Muscle of leg (tissue), 11 donors: ENCODE data around the gene MLST8. TPM values are rescaled to one million over a fixed set of nuclear protein-coding genes. Genes with fewer than 3 reads are reported as not detected.
A peak's percentile ranks its signal among the peaks of the same experiment; 100 is the strongest.

ENCODE experiments used
- DNase-seq: peaks from one replicate; pipeline ENCODE4 v3.0.0; 2013
- H3K27ac ChIP-seq: one replicate; pipeline ENCODE4 v1.5.1; 2013; ENCODE audit warnings: mild to moderate bottlenecking, low read length, control low read depth
- H3K27me3 ChIP-seq: one replicate; pipeline ENCODE4 v1.6.1; 2013; ENCODE audit warnings: low read length; ENCODE audit not compliant: control insufficient read depth, insufficient read depth
- H3K36me3 ChIP-seq: one replicate; pipeline ENCODE4 v1.6.1; 2013; ENCODE audit warnings: low read length; ENCODE audit not compliant: control insufficient read depth, insufficient read depth
- H3K4me1 ChIP-seq: one replicate; pipeline ENCODE4 v1.6.1; 2013; ENCODE audit warnings: low read length; ENCODE audit not compliant: control insufficient read depth, insufficient read depth
- H3K4me3 ChIP-seq: one replicate; pipeline ENCODE4 v1.5.1; 2013; ENCODE audit warnings: low read length, control low read depth
- H3K9me3 ChIP-seq: replicated peaks from 2 replicates; pipeline ENCODE4 v1.6.1; 2013; ENCODE audit warnings: low read depth, low read length; ENCODE audit not compliant: control insufficient read depth
- WGBS: methylation state at CpG from one replicate; pipeline ENCODE4 v1.1.5; 2013; ENCODE audit warnings: missing lambda C conversion rate; ENCODE audit not compliant: insufficient coverage; 5-methylcytosine and 5-hydroxymethylcytosine counted together
- polyA plus RNA-seq, 8 donors: library from polyadenylated mRNA; unstranded; fragments of 120-200 nt; gene quantifications; one replicate each; pipeline versions ENCODE4 v1.2.1 to v1.2.3, GENCODE V29; 2013; ENCODE audit warnings: inconsistent platforms in 1 of 8, low replicate concordance in 1 of 8; ENCODE audit not compliant: insufficient read length in 8 of 8, insufficient read depth in 1 of 8
- total RNA-seq: library from RNA; stranded (reverse); fragments of 120-200 nt; gene quantifications from one replicate; pipeline ENCODE4 v1.2.4, GENCODE V29; 2013

Gene MLST8
- total and polyA plus RNA-seq, 9 donors = 13.7 to 38.2 (median 33.5) TPM

- H3K27me3 ChIP-seq = no peaks in the 10 kb centered on the region
- peaks cover 17% of the 10 kb centered on the region for H3K36me3 ChIP-seq
- H3K4me3 ChIP-seq = peak overlapping the region; percentile 47
- H3K27ac ChIP-seq = peak overlapping the region; percentile 69
- DNase-seq = no peak
- peaks cover 43% of the 10 kb centered on the region for H3K4me1 ChIP-seq
- WGBS = under 1% methylated on average over 98 of the region's 98 CpGs
- no peaks in the 10 kb centered on the region for H3K9me3 ChIP-seq
These were observed 8.8 kb downstream of the MLST8 start for GRCh38 chr16:2213817-2214718.

GRCh38 chr16:2214719-2214968 is 9.4 kb downstream of the MLST8 start, which contains the start of gene PGP:
TSS of gene PGP (minus strand) at chr16:2214840. CDS start at chr16:2214777, 63 bp downstream.
- Histone ChIP-seq H3K4me1 (peaks cover 40% of the 10 kb centered on the region), H3K9me3 (no peaks in the 10 kb centered on the region), H3K27ac (peak within 1 kb of the TSS; percentile 97), H3K4me3 (peak within 1 kb of the TSS; percentile 73), H3K36me3 (peaks cover 12% of the 10 kb centered on the region), H3K27me3 (no peaks in the 10 kb centered on the region)
- DNase-seq = no peak
- WGBS = under 1% methylated on average over 48 of the region's 48 CpGs

- no peak for DNase-seq
- Histone ChIP-seq H3K4me3 (no peak overlapping the region), H3K27ac (no peak overlapping the region), H3K9me3 (no peaks in the 10 kb centered on the region), H3K36me3 (peaks cover 10% of the 10 kb centered on the region), H3K27me3 (no peaks in the 10 kb centered on the region), H3K4me1 (peaks cover 26% of the 10 kb centered on the region)
- WGBS = no CpG with 5 or more reads among the region's 4 CpGs
These were observed 11.1 kb downstream of the MLST8 start for GRCh38 chr16:2216330-2216729.

DNA sequence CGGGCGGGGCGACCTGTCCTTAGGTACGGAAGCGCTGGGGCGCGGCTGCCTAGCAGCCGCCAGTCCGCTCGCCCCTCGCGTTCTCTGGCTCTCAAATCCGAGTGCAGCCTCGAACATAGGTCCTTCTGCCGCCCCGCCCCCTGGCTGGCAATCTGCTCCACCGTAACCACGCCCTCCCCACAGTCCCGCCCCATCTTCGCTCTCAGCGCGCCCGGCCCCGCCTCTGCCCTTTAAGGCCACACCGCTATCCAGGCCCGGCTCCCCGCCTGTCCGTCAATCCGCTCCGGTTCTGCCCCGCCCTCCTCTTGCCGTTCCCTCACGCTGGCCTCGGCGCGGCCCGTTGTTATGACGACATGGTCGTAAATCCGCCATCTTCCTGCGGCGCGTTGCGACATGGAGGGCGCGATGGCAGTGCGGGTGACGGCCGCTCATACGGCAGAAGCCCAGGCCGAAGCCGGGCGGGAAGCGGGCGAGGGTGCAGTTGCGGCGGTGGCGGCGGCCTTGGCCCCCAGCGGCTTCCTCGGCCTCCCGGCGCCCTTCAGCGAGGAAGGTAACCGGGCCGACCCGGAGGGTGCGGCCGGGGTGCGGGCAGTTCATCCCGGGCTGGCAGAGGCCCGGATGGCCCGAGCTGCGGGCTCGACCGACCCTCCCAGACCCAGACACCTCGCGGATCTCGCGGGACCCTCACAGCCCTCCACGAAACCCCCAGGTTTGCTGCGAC is 18.1 kb downstream of the MLST8 start, which contains the start of gene E4F1:
TSS of gene E4F1 (plus strand) at position 371 of the 721 bp plus-strand sequence. CDS start at position 394, 23 bp downstream.
- peaks cover 19% of the 10 kb centered on the region for H3K36me3 ChIP-seq
- peak; percentile 99 for DNase-seq
- under 1% methylated on average over 82 of the region's 82 CpGs for WGBS
- peak within 1 kb of the TSS; percentile 96 for H3K4me3 ChIP-seq
- H3K4me1 ChIP-seq = peaks cover 15% of the 10 kb centered on the region
- H3K9me3 ChIP-seq = no peaks in the 10 kb centered on the region
- peak within 1 kb of the TSS; percentile 91 for H3K27ac ChIP-seq
- H3K27me3 ChIP-seq = no peaks in the 10 kb centered on the region

- peak; percentile 65 for DNase-seq
- H3K4me3 ChIP-seq = peak overlapping the region; percentile 96
- peaks cover 26% of the 10 kb centered on the region for H3K36me3 ChIP-seq
- 5% methylated on average over 20 of the region's 22 CpGs for WGBS
- H3K9me3 ChIP-seq = no peaks in the 10 kb centered on the region
- H3K27ac ChIP-seq = peak overlapping the region; percentile 85
- H3K4me1 ChIP-seq = peaks cover 15% of the 10 kb centered on the region
- no peaks in the 10 kb centered on the region for H3K27me3 ChIP-seq
These were observed 18.8 kb downstream of the MLST8 start for GRCh38 chr16:2223942-2224486.

DNA sequence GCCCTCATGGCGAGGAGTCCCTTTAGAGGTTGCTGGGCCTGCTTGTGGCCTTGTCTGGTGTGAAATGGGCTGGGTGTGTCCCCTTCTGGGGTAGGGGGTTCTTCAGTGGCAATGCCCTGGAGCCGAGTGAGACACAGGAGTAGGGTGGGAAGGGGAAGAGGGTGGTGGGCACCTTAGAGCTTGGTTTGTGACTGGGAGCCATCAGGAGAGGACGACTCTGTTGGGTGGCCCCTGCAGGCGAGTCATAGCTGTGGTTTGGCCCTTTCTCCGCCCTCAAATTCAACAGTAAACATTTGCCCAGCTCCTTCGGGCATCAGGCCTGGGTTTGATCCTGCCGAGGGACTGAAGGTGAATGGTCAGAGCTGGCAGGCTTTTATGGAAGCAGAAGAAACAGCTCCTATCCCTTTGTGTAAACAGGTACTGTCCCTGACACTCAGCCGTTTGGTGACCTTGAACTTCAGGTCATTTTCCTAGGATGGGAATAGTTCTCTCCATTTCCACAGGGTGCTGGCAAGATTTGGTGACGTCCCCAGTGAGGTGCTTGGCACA is 21.1 kb downstream of the MLST8 start:
- H3K27me3 ChIP-seq = no peaks in the 10 kb centered on the region
- no peaks in the 10 kb centered on the region for H3K9me3 ChIP-seq
- H3K36me3 ChIP-seq = peaks cover 44% of the 10 kb centered on the region
- peaks cover 15% of the 10 kb centered on the region for H3K4me1 ChIP-seq
- WGBS = 82% methylated on average over 4 of the region's 9 CpGs
- H3K4me3 ChIP-seq = no peak overlapping the region
- no peak overlapping the region for H3K27ac ChIP-seq
- DNase-seq = no peak

DNA sequence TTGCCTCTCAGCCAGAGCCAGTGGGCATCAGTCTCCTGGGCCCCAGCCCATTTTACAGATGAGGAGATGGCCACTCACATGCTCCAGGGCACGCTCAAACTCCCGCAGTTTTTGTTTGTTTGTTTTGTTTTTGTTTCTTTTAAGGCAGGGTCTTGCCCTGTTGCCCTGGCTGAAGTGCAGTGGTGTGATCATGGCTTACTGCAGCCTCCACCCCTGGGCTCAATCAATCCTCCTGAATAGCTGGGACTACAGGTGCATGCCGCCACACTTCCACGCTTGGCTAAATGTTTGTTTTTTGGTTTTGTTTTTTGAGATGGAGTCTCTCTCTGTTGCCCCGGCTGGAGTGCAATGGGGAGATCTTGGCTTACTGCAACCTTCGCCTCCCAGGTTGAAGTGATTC is 21.7 kb downstream of the MLST8 start:
- Histone ChIP-seq H3K27me3 (no peaks in the 10 kb centered on the region), H3K9me3 (no peaks in the 10 kb centered on the region), H3K4me1 (peaks cover 15% of the 10 kb centered on the region), H3K4me3 (no peak overlapping the region), H3K27ac (no peak overlapping the region), H3K36me3 (peaks cover 50% of the 10 kb centered on the region)
- 92% methylated on average over 2 of the region's 6 CpGs for WGBS
- no peak for DNase-seq

DNA sequence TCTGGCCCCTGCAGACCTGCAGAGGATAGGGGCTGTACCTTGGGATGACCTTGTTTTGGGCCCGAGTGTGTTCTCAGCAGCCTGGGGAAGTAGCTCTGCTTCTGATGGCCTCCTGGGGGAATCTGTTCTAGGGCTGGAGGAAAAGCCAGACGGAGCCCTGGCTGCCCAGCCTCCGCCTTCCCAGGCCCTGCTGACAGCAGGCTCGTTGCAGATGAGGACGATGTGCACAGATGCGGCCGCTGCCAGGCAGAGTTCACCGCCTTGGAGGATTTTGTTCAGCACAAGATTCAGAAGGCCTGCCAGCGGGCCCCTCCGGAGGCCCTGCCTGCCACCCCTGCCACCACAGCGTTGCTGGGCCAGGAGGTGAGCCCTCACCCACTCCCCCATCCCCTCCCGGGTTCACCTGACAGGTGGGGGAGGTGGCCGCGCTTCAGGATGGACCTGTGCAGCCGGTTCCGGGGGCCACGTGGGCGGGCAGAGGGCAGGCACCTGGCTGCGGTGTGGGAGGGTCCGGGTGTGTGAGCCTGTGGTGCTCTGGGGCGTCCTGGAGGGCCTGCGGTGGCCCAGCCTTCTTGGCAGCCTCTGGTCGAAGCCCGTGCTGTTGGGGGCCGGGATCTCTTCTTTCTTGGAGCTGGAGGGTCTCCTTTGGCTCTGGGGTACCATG is 23.0 kb downstream of the MLST8 start:
- Histone ChIP-seq H3K36me3 (peaks cover 63% of the 10 kb centered on the region), H3K27ac (no peak overlapping the region), H3K4me1 (peaks cover 12% of the 10 kb centered on the region), H3K27me3 (no peaks in the 10 kb centered on the region), H3K9me3 (no peaks in the 10 kb centered on the region), H3K4me3 (no peak overlapping the region)
- WGBS = 87% methylated on average over 18 of the region's 25 CpGs
- no peak for DNase-seq

- Histone ChIP-seq H3K27ac (no peak overlapping the region), H3K4me1 (peaks cover 11% of the 10 kb centered on the region), H3K36me3 (peaks cover 71% of the 10 kb centered on the region), H3K9me3 (no peaks in the 10 kb centered on the region), H3K4me3 (no peak overlapping the region), H3K27me3 (no peaks in the 10 kb centered on the region)
- no peak for DNase-seq
- 90% methylated on average over 7 of the region's 12 CpGs for WGBS
These were observed 23.8 kb downstream of the MLST8 start for GRCh38 chr16:2229091-2229490.
